ENCODE data around the gene PLEKHA7.
A peak's percentile ranks its signal among the peaks of the same experiment; 100 is the strongest.
"Not testable (repeated sequence)": the region's sequence is repeated elsewhere in the genome, so short reads cannot be mapped to it uniquely, and the experiment has no call there.

The PLEKHA7 gene

GRCh38 chr11:17005646-17006045 lies 8.6 kb downstream of the PLEKHA7 start:
- DNase-seq: no peak

GRCh38 chr11:17004486-17005148 lies 9.6 kb downstream of the PLEKHA7 start:
- DNase-seq: no peak

GRCh38 chr11:17003426-17003825 lies 10.8 kb downstream of the PLEKHA7 start:
- no peak for DNase-seq

GRCh38 chr11:17002543-17002942 lies 11.7 kb downstream of the PLEKHA7 start:
- no peak for DNase-seq

- no peak for DNase-seq
Observed at GRCh38 chr11:17001806-17002205, 12.4 kb downstream of the PLEKHA7 start.

- DNase-seq: no peak
Observed at GRCh38 chr11:17000987-17001386, 13.2 kb downstream of the PLEKHA7 start.

- not testable (repeated sequence) for DNase-seq
Observed at GRCh38 chr11:17000253-17000652, 14.0 kb downstream of the PLEKHA7 start.

GRCh38 chr11:16999116-16999515 lies 15.1 kb downstream of the PLEKHA7 start:
- DNase-seq: no peak

- DNase-seq: no peak
Observed at GRCh38 chr11:16997624-16998023, 16.6 kb downstream of the PLEKHA7 start.

- no peak for DNase-seq
Observed at GRCh38 chr11:16993495-16993894, 20.7 kb downstream of the PLEKHA7 start.

- DNase-seq: no peak
Observed at GRCh38 chr11:16992846-16993245, 21.4 kb downstream of the PLEKHA7 start.

- no peak for DNase-seq
Observed at GRCh38 chr11:16989554-16989953, 24.7 kb downstream of the PLEKHA7 start.

GRCh38 chr11:16987205-16987568 lies 27.0 kb downstream of the PLEKHA7 start:
- DNase-seq: no peak

- no peak for DNase-seq
Observed at GRCh38 chr11:16986434-16987204, 27.6 kb downstream of the PLEKHA7 start.

GRCh38 chr11:16985297-16985696 lies 28.9 kb downstream of the PLEKHA7 start:
- DNase-seq: no peak

- DNase-seq: peak in 2 of 14 donors; percentile 12 to 19
Observed at GRCh38 chr11:16984229-16984628, 30.0 kb downstream of the PLEKHA7 start.

- DNase-seq: no peak
Observed at GRCh38 chr11:16982809-16983208, 31.4 kb downstream of the PLEKHA7 start.

- peak in 7 of 14 donors; percentile 37 to 70 (median 52) for DNase-seq
Observed at GRCh38 chr11:16982256-16982671, 31.9 kb downstream of the PLEKHA7 start.

GRCh38 chr11:16981651-16982194 lies 32.5 kb downstream of the PLEKHA7 start:
- peak in 13 of 14 donors; percentile 32 to 85 (median 71) for DNase-seq

- no peak for DNase-seq
Observed at GRCh38 chr11:16979703-16980622, 34.3 kb downstream of the PLEKHA7 start.

GRCh38 chr11:16977994-16978315 lies 36.3 kb downstream of the PLEKHA7 start:
- DNase-seq: no peak

GRCh38 chr11:16977136-16977993 lies 36.8 kb downstream of the PLEKHA7 start:
- DNase-seq: no peak
